Mammary epithelial cell (primary cell): ENCODE data around the gene SLC52A3.

Source experiments
- CTCF ChIP-seq, 2 donors: IDR thresholded peaks in 1 of 2; conservative IDR thresholded peaks in 1 of 2; 2 replicates each; pipeline ENCODE4 v1.5.1; 2011 to 2012; ENCODE audit warnings: inconsistent platforms in 2 of 2, low read length in 2 of 2, mild to moderate bottlenecking in 2 of 2, control low read depth in 1 of 2, low read depth in 1 of 2; ENCODE audit not compliant: insufficient read depth in 1 of 2; ENCODE audit errors: extremely low read depth in 1 of 2
- EZH2 ChIP-seq: IDR thresholded peaks from 2 replicates; pipeline ENCODE4 v1.6.1; 2012; ENCODE audit warnings: low read length, inconsistent platforms, borderline replicate concordance

GRCh38 chr20:711576-711975 is 56.7 kb downstream of the SLC52A3 start:
- no peak for TF ChIP-seq CTCF (conservative IDR thresholded peaks at IDR 0.05 in 1 of 2, IDR thresholded peaks at IDR 0.05 in 1 of 2; ENCODE audit: extremely low read depth in 1 of 2, insufficient read depth in 1 of 2, low read depth in 1 of 2, low read length in 2 of 2)
- TF ChIP-seq EZH2 = no peak
